GM19452 (cell line): ENCODE results near the gene ADD1.

Experiments used
- ATAC-seq: cut with Tn5 transposase; IDR thresholded peaks from one replicate; pipeline ENCODE4 v1.9.1; 2021; ENCODE audit not compliant: unreplicated experiment

Gene ADD1

GRCh38 chr4:2879026-2879425 lies 35.4 kb downstream of the ADD1 start:
- ATAC-seq = no peak

GRCh38 chr4:2881431-2881830 lies 37.8 kb downstream of the ADD1 start:
- ATAC-seq = no peak

GRCh38 chr4:2882341-2882740 lies 38.7 kb downstream of the ADD1 start:
- ATAC-seq = no peak

- no peak for ATAC-seq
Measured at GRCh38 chr4:2886161-2886560, 42.5 kb downstream of the ADD1 start.

GRCh38 chr4:2886622-2887021 lies 43.0 kb downstream of the ADD1 start:
- no peak for ATAC-seq

- ATAC-seq = no peak
Measured at GRCh38 chr4:2887343-2887742, 43.7 kb downstream of the ADD1 start.

GRCh38 chr4:2888886-2889285 lies 45.2 kb downstream of the ADD1 start:
- no peak for ATAC-seq

GRCh38 chr4:2891294-2891693 lies 47.6 kb downstream of the ADD1 start:
- ATAC-seq = no peak

- no peak for ATAC-seq
Measured at GRCh38 chr4:2893772-2894171, 50.1 kb downstream of the ADD1 start.

GRCh38 chr4:2898001-2898400 lies 54.4 kb downstream of the ADD1 start:
- no peak for ATAC-seq

GRCh38 chr4:2900741-2901140 lies 57.1 kb downstream of the ADD1 start:
- no peak for ATAC-seq

GRCh38 chr4:2901186-2901585 lies 57.5 kb downstream of the ADD1 start:
- no peak for ATAC-seq

- ATAC-seq = no peak
Measured at GRCh38 chr4:2902126-2902525, 58.5 kb downstream of the ADD1 start.

GRCh38 chr4:2905544-2905943 lies 61.9 kb downstream of the ADD1 start:
- ATAC-seq = no peak

- ATAC-seq = no peak
Measured at GRCh38 chr4:2906218-2906617, 62.6 kb downstream of the ADD1 start.

- no peak for ATAC-seq
Measured at GRCh38 chr4:2907226-2907625, 63.6 kb downstream of the ADD1 start.

- no peak for ATAC-seq
Measured at GRCh38 chr4:2907706-2908293, 64.2 kb downstream of the ADD1 start.

GRCh38 chr4:2908686-2909085 lies 65.0 kb downstream of the ADD1 start:
- no peak for ATAC-seq

- ATAC-seq = no peak
Measured at GRCh38 chr4:2909583-2909982, 65.9 kb downstream of the ADD1 start.

GRCh38 chr4:2910409-2910808 lies 66.8 kb downstream of the ADD1 start:
- ATAC-seq = no peak

GRCh38 chr4:2911868-2912267 lies 68.2 kb downstream of the ADD1 start:
- no peak for ATAC-seq

- ATAC-seq = no peak
Measured at GRCh38 chr4:2913168-2913567, 69.5 kb downstream of the ADD1 start.

- no peak for ATAC-seq
Measured at GRCh38 chr4:2914256-2915126, 70.8 kb downstream of the ADD1 start.
